ENCODE results near the gene MARCO.

The MARCO gene

DNA sequence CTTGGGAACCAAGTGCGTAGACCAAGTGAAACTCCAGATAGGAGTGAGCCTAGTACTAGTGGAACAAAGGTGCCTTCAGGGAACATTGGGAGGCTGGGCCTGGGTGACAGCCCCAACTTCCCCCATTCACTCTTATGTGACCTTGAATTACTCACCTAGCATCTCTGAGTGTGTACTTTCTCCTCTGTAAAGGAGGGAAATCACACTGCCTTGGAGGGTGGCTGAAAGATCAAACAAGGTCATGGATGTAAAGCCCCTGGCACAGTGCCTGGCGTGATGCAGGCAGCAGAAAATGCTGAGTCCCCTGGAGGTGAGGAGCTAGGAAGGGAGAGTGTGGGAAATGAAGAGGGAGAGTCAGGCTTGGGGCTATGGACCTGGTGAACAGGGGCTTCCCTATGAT lies 45.9 kb downstream of the MARCO start:
- H3K4me3 ChIP-seq (ENCODE audit: low read depth, low read length) = no peak overlapping the region
- TF ChIP-seq, protein P1, sequence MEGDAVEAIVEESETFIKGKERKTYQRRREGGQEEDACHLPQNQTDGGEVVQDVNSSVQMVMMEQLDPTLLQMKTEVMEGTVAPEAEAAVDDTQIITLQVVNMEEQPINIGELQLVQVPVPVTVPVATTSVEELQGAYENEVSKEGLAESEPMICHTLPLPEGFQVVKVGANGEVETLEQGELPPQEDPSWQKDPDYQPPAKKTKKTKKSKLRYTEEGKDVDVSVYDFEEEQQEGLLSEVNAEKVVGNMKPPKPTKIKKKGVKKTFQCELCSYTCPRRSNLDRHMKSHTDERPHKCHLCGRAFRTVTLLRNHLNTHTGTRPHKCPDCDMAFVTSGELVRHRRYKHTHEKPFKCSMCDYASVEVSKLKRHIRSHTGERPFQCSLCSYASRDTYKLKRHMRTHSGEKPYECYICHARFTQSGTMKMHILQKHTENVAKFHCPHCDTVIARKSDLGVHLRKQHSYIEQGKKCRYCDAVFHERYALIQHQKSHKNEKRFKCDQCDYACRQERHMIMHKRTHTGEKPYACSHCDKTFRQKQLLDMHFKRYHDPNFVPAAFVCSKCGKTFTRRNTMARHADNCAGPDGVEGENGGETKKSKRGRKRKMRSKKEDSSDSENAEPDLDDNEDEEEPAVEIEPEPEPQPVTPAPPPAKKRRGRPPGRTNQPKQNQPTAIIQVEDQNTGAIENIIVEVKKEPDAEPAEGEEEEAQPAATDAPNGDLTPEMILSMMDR (IDR thresholded peaks at IDR 0.05; ENCODE audit: insufficient read depth, low read depth, low read length, missing control alignments) = no peak
- peak; percentile 55 for DNase-seq (ENCODE audit: low read depth)

DNA sequence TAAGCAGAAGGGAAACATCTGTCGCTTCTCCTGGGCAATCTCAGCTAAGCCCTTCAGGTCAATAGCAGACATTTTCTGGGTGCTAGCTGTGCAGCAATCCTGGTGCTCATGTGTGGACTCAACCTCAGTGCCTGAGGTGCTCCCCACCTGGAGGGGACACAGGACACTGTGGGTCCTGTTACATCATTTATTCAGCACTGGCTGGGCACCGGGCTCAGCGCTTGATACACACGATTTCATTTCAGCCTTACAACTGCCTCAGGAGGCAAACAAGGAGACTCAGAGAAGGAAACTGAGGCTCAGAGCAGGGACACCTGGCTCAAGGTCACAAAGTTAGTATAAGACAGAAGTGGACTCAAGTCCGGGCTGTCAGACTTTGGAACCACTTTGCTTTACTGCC lies 46.7 kb downstream of the MARCO start:
- no peak overlapping the region for H3K4me3 ChIP-seq (ENCODE audit: low read depth, low read length)
- TF ChIP-seq, protein P1 (IDR thresholded peaks at IDR 0.05; ENCODE audit: insufficient read depth, low read depth, low read length, missing control alignments) = no peak
- DNase-seq (ENCODE audit: low read depth) = no peak

DNA sequence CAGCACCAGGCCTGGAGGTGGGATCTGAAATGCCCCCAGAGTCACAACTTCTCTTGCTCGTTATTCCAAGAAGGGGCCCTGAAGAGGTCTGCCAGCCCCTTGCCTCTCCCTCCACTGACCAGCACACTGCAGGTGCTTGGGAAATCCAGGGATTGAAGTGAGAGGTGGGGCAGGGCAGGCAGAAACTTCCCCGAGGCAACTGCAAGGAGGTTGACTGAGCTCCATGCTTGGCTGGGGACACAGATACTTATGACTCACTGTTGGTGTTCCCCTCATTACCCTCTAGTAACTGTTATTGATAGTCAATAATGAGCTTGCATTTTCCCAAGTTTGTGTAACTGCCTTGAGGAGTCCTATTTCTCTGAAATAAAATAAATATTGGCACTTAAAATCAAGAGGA lies 47.5 kb downstream of the MARCO start:
- DNase-seq (ENCODE audit: low read depth) = peak; percentile 48
- TF ChIP-seq, protein P1 (IDR thresholded peaks at IDR 0.05; ENCODE audit: insufficient read depth, low read depth, low read length, missing control alignments) = no peak
- no peak overlapping the region for H3K4me3 ChIP-seq (ENCODE audit: low read depth, low read length)

DNA sequence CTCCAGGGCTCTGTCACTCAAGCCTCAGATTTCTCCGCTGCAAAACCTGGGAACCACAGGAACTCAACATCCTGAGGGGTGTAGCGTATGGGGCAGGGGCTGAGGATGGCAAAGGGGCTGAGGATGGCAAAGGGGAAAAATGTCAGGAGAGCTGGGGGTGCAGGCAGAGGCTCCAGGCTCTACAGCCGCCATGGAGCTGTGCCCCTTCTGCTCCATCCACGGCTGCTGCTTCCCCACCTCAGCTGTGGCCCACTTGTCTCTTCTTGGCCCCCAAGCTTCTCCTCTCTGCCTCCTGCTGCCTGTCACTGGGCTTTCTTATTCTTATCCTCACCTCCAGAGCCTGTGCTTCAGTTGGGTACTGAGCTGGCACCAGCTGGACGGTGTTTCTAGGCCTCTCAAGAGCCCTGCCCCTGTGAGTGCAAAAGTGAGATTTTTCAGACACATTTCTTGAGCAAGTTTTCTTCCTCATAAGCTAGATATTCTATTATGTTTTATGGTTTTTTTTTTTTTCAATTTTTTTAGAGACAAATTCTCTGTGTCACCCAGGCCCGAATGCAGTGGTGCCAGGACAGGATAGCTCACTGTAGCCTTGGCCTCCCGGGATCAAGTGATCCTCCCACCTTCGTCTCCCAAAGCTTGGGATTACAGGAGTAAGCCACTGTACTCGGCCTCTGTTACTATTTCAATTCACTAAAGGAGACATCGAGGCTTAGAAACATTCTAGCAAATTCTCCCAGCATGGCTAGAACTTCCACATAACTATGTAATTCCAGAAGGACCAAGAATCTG lies 49.0 kb downstream of the MARCO start:
- TF ChIP-seq, protein P1 (IDR thresholded peaks at IDR 0.05; ENCODE audit: insufficient read depth, low read depth, low read length, missing control alignments) = no peak
- no peak overlapping the region for H3K4me3 ChIP-seq (ENCODE audit: low read depth, low read length)
- DNase-seq (ENCODE audit: low read depth) = no peak

DNA sequence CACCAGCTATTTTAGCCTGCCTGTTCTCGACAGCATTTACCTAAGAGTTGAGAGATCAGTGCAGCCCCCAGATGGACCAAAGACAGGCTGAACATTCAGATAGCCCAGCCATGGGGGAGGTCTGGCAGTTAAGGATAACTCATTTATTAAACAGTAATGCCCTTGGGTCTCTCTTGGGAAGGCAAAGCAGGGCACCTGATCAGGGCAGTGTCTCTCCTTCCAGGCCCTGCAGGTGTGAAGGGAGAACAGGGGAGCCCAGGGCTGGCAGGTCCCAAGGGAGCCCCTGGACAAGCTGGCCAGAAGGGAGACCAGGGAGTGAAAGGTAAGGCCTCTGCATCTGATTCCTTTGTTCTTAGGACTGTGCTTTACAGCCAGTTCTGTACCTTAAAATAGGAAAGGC lies 49.6 kb downstream of the MARCO start:
- H3K4me3 ChIP-seq (ENCODE audit: low read depth, low read length) = no peak overlapping the region
- no peak for DNase-seq (ENCODE audit: low read depth)
- TF ChIP-seq, protein P1 (IDR thresholded peaks at IDR 0.05; ENCODE audit: insufficient read depth, low read depth, low read length, missing control alignments) = no peak

DNA sequence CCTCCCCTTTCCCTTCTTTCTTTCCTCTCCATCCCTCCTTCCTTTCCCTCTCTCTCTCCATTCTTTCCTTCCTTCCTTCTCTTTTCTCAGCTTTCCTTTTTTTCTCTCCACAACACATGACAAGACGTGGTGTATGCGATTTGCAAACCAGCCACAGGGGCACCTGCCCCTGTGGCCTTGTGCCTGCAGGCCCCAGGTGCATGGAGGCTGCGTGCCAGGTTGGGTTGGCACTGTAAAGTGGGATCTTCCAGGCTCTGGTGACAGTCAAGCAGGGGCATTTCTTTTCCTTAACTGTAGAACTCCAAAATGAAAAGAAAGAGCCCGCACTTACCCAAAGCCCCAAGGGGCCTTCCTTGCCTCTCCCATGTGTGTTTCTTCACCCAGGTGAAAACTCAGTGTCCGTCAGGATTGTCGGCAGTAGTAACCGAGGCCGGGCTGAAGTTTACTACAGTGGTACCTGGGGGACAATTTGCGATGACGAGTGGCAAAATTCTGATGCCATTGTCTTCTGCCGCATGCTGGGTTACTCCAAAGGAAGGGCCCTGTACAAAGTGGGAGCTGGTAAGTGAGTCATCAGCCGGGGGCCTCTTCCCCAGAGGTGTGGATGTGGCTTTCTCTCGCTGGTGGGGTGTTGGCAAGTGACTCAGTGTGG lies 50.9 kb downstream of the MARCO start:
- TF ChIP-seq, protein P1 (IDR thresholded peaks at IDR 0.05; ENCODE audit: insufficient read depth, low read depth, low read length, missing control alignments) = no peak
- H3K4me3 ChIP-seq (ENCODE audit: low read depth, low read length) = no peak overlapping the region
- DNase-seq (ENCODE audit: low read depth) = no peak
